ENCODE data around the gene PSMD4. TPM values are rescaled to one million over a fixed set of nuclear protein-coding genes. Genes with fewer than 3 reads are reported as not detected.
"Not testable (repeated sequence)": the region's sequence is repeated elsewhere in the genome, so short reads cannot be mapped to it uniquely, and the experiment has no call there.

Gene PSMD4
- total and polyA plus RNA-seq, 2 of the 8 experiments (the other 6 are each of a cell fraction or from before 2014, with no cell fraction given), result 216 to 284 TPM

GRCh38 chr1:151254217-151255213 lies at the start of gene PSMD4 (continued):
- 0 out of 2 replicates have a peak, but pooled peaks have one; percentile 17 for TF ChIP-seq USF2 (IDR thresholded peaks at IDR 0.05; ENCODE audit: low read length)
- TF ChIP-seq ATF3 (IDR thresholded peaks at IDR 0.05; ENCODE audit: insufficient read depth, low read depth, low read length), result no peak
- no peak for TF ChIP-seq JUN (IDR thresholded peaks at IDR 0.05; ENCODE audit: low read depth, low read length)

GRCh38 chr1:151205381-151205965 lies 49.1 kb upstream of the PSMD4 start:
- not testable (repeated sequence) for H2BK5ac ChIP-seq (ENCODE audit: low read depth, low read length); H4K20me1 ChIP-seq (replicated peaks in 1 of 2; ENCODE audit: control insufficient read depth in 1 of 2, insufficient read depth in 2 of 2, low read length in 2 of 2)

More at GRCh38 chr1:151205381-151205965, 49.1 kb upstream of the PSMD4 start:
- not testable (repeated sequence) for H3K27ac ChIP-seq (ENCODE audit: low read depth, low read length); H4K8ac ChIP-seq (ENCODE audit: extremely low read depth, insufficient read depth, low read length); H4K5ac ChIP-seq (ENCODE audit: insufficient read length, low read depth, low read length); H3K4ac ChIP-seq (replicated peaks; ENCODE audit: insufficient read length, low read depth, low read length); H2AK5ac ChIP-seq (ENCODE audit: low read depth, low read length); FAIRE-seq; H2BK120ac ChIP-seq (replicated peaks; ENCODE audit: low read depth, low read length); H4K91ac ChIP-seq (replicated peaks; ENCODE audit: insufficient read length, low read length); H3K56ac ChIP-seq (replicated peaks; ENCODE audit: insufficient read length, low read depth, low read length); H3K79me1 ChIP-seq (ENCODE audit: low read depth, low read length); H3K14ac ChIP-seq (ENCODE audit: insufficient read length); H2AFZ ChIP-seq (ENCODE audit: low read length); DNase-seq (ENCODE audit: low read depth in 1 of 2, low spot score in 2 of 2); H3K4me2 ChIP-seq (ENCODE audit: insufficient read depth in 1 of 2, low read depth in 2 of 2, low read length in 2 of 2); H3K4me1 ChIP-seq (replicated peaks in 1 of 4; ENCODE audit: control insufficient read depth in 3 of 4, insufficient read depth in 4 of 4, low read length in 3 of 4); H3K23ac ChIP-seq (ENCODE audit: insufficient read length); H2BK15ac ChIP-seq (ENCODE audit: low read length); H3K27me3 ChIP-seq (replicated peaks in 1 of 4; ENCODE audit: control insufficient read depth in 3 of 4, extremely low read depth in 1 of 4, insufficient read depth in 3 of 4, low read length in 3 of 4); H3K18ac ChIP-seq (ENCODE audit: extremely low read depth, low read length); H3K9ac ChIP-seq (replicated peaks in 1 of 4; ENCODE audit: extremely low read depth in 1 of 4, low read depth in 3 of 4, low read length in 3 of 4); H2BK20ac ChIP-seq (ENCODE audit: low read length); H2BK12ac ChIP-seq (ENCODE audit: low read depth, low read length); H3K4me3 ChIP-seq (ENCODE audit: extremely low read depth in 1 of 4, insufficient read depth in 2 of 4, low read depth in 3 of 4, low read length in 4 of 4); H3K9me3 ChIP-seq (ENCODE audit: insufficient read depth in 2 of 2, low read depth in 1 of 2, low read length in 1 of 2); H3K23me2 ChIP-seq (ENCODE audit: low read depth, low read length)
- peaks cover 22 to 87% of the 10 kb centered on the region in 2 experiments for H3K79me2 ChIP-seq (ENCODE audit: control insufficient read depth in 1 of 2, insufficient read depth in 2 of 2, low read length in 2 of 2)
- ChIA-PET CTCF (ENCODE audit: partially characterized antibody) (interaction anchor here (0.9 to 2.1 kb wide), 3 partner anchors 9 to 47 kb away, joined by 3 to 7 read pairs (median 3); no protein-coding TSS in a partner anchor), POLR2A (ENCODE audit: partially characterized antibody) (interaction anchor here (1.0 to 2.8 kb wide), 3 partner anchors 10 to 51 kb away, joined by 3 to 14 read pairs (median 3); no protein-coding TSS in a partner anchor)
- peaks cover 6 to 40% (median 19%) of the 10 kb centered on the region in 4 experiments; a peak in 5 of 8 replicates for H3K36me3 ChIP-seq (ENCODE audit: control insufficient read depth in 2 of 4, insufficient read depth in 4 of 4, low read length in 3 of 4)
- WGBS, 2 experiments (ENCODE audit: extremely low coverage in 1 of 2, insufficient coverage in 1 of 2, insufficient read length in 1 of 2, insufficient replicate concordance in 2 of 2, low coverage in 1 of 2, low lambda C conversion rate in 2 of 2, missing lambda C conversion rate in 1 of 2), result 92% methylated on average over 12 of the region's 12 CpGs; no CpG with 5 or more reads in 1 of the 2 experiments

Data from H1 (cell line).